ENCODE data around the gene CTDSPL. TPM values are rescaled to one million over a fixed set of nuclear protein-coding genes. Genes with fewer than 3 reads are reported as not detected.

CTDSPL gene
- total RNA-seq, 4 donors from 2014 or later, result 33.4 to 72.6 (median 54.0) TPM

GRCh38 chr3:37963635-37964034, 102.0 kb downstream of the CTDSPL start:
- H3K4me3 ChIP-seq, result no peak overlapping the region
- TF ChIP-seq POLR2AphosphoS5 (IDR thresholded peaks at IDR 0.05), result no peak
- TF ChIP-seq CTCF (IDR thresholded peaks at IDR 0.05), result no peak
- no peak for TF ChIP-seq POLR2A (IDR thresholded peaks at IDR 0.05)
- no peak for TF ChIP-seq EP300 (IDR thresholded peaks at IDR 0.05)
- H3K27me3 ChIP-seq, result no peaks in the 10 kb centered on the region
- 82 to 83% methylated on average over 2 to 3 of the region's 3 CpGs for WGBS, 2 donors (ENCODE audit: low coverage in 1 of 2)
- no peaks in the 10 kb centered on the region for H3K9me3 ChIP-seq
- H3K27ac ChIP-seq, result no peak overlapping the region
- no peak for ATAC-seq
- H3K36me3 ChIP-seq, result peaks cover 0 to 24% of the 10 kb centered on the region in 2 donors
- peaks cover 2 to 35% (median 8%) of the 10 kb centered on the region in 3 donors for H3K4me1 ChIP-seq

GRCh38 chr3:37964146-37964545, 102.5 kb downstream of the CTDSPL start:
- H3K4me1 ChIP-seq, result peaks cover 2 to 40% (median 12%) of the 10 kb centered on the region in 3 donors
- H3K27me3 ChIP-seq, result no peaks in the 10 kb centered on the region
- peaks cover 0 to 26% of the 10 kb centered on the region in 2 donors for H3K36me3 ChIP-seq
- H3K9me3 ChIP-seq, result no peaks in the 10 kb centered on the region
- 95 to 100% methylated on average over 3 of the region's 3 CpGs for WGBS, 2 donors (ENCODE audit: low coverage in 1 of 2)
- ATAC-seq, result no peak
- H3K27ac ChIP-seq, result no peak overlapping the region
- no peak overlapping the region for H3K4me3 ChIP-seq
- TF ChIP-seq POLR2AphosphoS5 (IDR thresholded peaks at IDR 0.05) (no peak), POLR2A (IDR thresholded peaks at IDR 0.05) (no peak), CTCF (IDR thresholded peaks at IDR 0.05) (no peak), EP300 (IDR thresholded peaks at IDR 0.05) (no peak)

- TF ChIP-seq EP300 (IDR thresholded peaks at IDR 0.05) (no peak), CTCF (IDR thresholded peaks at IDR 0.05) (no peak), POLR2A (IDR thresholded peaks at IDR 0.05) (no peak), POLR2AphosphoS5 (IDR thresholded peaks at IDR 0.05) (no peak)
- ATAC-seq, result no peak
- Histone ChIP-seq H3K4me3 (no peak overlapping the region), H3K27me3 (no peaks in the 10 kb centered on the region), H3K36me3 (peaks cover 0 to 31% of the 10 kb centered on the region in 2 donors), H3K4me1 (peaks cover 2 to 45% (median 12%) of the 10 kb centered on the region in 3 donors), H3K27ac (no peak overlapping the region), H3K9me3 (no peaks in the 10 kb centered on the region)
- WGBS, 2 donors (ENCODE audit: low coverage in 1 of 2), result 82 to 100% methylated on average over 1 of the region's 1 CpG
Measured at GRCh38 chr3:37964716-37965115, 103.0 kb downstream of the CTDSPL start.

GRCh38 chr3:37967260-37967881, 105.7 kb downstream of the CTDSPL start:
- H3K9me3 ChIP-seq, result no peaks in the 10 kb centered on the region
- H3K27me3 ChIP-seq, result no peaks in the 10 kb centered on the region
- peak; percentile 67 for ATAC-seq

More at GRCh38 chr3:37967260-37967881, 105.7 kb downstream of the CTDSPL start:
- Histone ChIP-seq H3K36me3 (peaks cover 0 to 58% of the 10 kb centered on the region in 2 donors), H3K27ac (no peak overlapping the region), H3K4me3 (no peak overlapping the region), H3K4me1 (peaks cover 0 to 33% (median 8%) of the 10 kb centered on the region in 3 donors)
- TF ChIP-seq POLR2A (IDR thresholded peaks at IDR 0.05) (no peak), CTCF (IDR thresholded peaks at IDR 0.05) (peak; percentile 65 to 89 (median 80))
- WGBS, 2 donors (ENCODE audit: low coverage in 1 of 2), result 40 to 89% methylated on average over 2 to 6 of the region's 7 CpGs
